Measurements from ENCODE around the gene GALNT13.

The GALNT13 gene

GRCh38 chr2:154400563-154401290, 529.0 kb downstream of the GALNT13 start:
- ATAC-seq (replicated peaks) (no peak), DNase-seq (no peak)
- no peak overlapping the region for H3K27ac Mint-ChIP-seq
- H3K36me3 Mint-ChIP-seq (ENCODE audit: insufficient read depth) = no peaks in the 10 kb centered on the region
- H3K27me3 Mint-ChIP-seq = no peaks in the 10 kb centered on the region
- peaks cover 3 to 18% of the 10 kb centered on the region in 2 donors for H3K9me3 Mint-ChIP-seq
- H3K4me1 Mint-ChIP-seq (ENCODE audit: low read depth in 2 of 2) = no peaks in the 10 kb centered on the region
- H3K4me3 Mint-ChIP-seq = no peak overlapping the region

DNA sequence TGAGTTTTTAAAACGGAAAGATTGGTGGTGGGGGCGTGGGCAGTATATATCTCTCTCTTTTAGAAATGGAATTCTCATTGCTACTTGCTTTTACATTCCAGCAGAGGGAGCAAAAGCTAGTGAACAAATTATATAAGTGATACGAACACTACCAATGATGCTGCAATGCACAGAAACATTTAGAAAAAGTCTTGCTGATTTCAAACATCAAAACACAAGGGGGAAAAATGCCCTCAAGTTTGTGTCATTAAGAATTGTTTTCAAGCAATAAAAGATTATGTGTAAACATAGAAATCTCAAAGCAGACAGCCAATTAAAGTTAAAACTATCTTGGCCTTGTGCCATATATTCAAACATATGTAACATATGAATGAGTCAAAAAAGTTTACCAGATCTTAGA, 530.5 kb downstream of the GALNT13 start:
- Mint-ChIP-seq H3K4me1 (ENCODE audit: low read depth in 2 of 2) (no peaks in the 10 kb centered on the region), H3K36me3 (ENCODE audit: insufficient read depth) (no peaks in the 10 kb centered on the region), H3K4me3 (no peak overlapping the region), H3K27ac (no peak overlapping the region), H3K9me3 (peaks cover 9 to 27% of the 10 kb centered on the region in 2 donors), H3K27me3 (no peaks in the 10 kb centered on the region)
- no peak for DNase-seq
- ATAC-seq (replicated peaks) = no peak

- H3K9me3 Mint-ChIP-seq = peaks cover 12 to 27% of the 10 kb centered on the region in 2 donors
- no peak for DNase-seq
- H3K27me3 Mint-ChIP-seq = no peaks in the 10 kb centered on the region
- H3K36me3 Mint-ChIP-seq (ENCODE audit: insufficient read depth) = no peaks in the 10 kb centered on the region
- no peak for ATAC-seq (replicated peaks)
- H3K4me1 Mint-ChIP-seq (ENCODE audit: low read depth in 2 of 2) = no peaks in the 10 kb centered on the region
- H3K27ac Mint-ChIP-seq = no peak overlapping the region
- no peak overlapping the region for H3K4me3 Mint-ChIP-seq
These were observed 531.6 kb downstream of the GALNT13 start for GRCh38 chr2:154403242-154403790.

DNA sequence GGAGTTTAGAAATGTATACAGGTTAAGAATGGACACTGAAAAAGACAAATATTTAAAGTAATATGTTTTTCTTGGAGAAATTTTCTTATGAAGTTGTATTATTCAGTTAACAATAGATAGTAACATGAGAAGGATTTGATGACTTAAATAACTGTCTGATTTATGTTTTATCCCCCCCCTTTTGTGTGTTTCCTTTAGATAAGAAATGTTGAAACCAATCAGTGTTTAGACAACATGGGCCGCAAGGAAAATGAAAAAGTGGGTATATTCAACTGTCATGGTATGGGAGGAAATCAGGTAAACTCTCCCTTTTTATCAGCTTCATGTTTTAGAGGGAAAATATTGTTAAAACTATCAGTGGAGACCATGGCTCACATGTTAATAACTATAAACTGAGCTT, 537.1 kb downstream of the GALNT13 start:
- Mint-ChIP-seq H3K4me1 (ENCODE audit: low read depth in 2 of 2) (no peaks in the 10 kb centered on the region), H3K9me3 (peaks cover 10 to 23% of the 10 kb centered on the region in 2 donors), H3K4me3 (no peak overlapping the region), H3K36me3 (ENCODE audit: insufficient read depth) (no peaks in the 10 kb centered on the region), H3K27ac (no peak overlapping the region), H3K27me3 (no peaks in the 10 kb centered on the region)
- no peak for DNase-seq
- ATAC-seq (replicated peaks) = no peak

- Mint-ChIP-seq H3K27me3 (no peaks in the 10 kb centered on the region), H3K4me1 (ENCODE audit: low read depth in 2 of 2) (no peaks in the 10 kb centered on the region), H3K36me3 (ENCODE audit: insufficient read depth) (no peaks in the 10 kb centered on the region), H3K4me3 (no peak overlapping the region), H3K9me3 (peaks cover 12 to 13% of the 10 kb centered on the region in 2 donors), H3K27ac (no peak overlapping the region)
- DNase-seq (no peak), ATAC-seq (replicated peaks) (no peak)
These were observed 550.5 kb downstream of the GALNT13 start for GRCh38 chr2:154422251-154422650.

- Mint-ChIP-seq H3K4me1 (ENCODE audit: low read depth in 2 of 2) (no peaks in the 10 kb centered on the region), H3K36me3 (ENCODE audit: insufficient read depth) (no peaks in the 10 kb centered on the region), H3K4me3 (no peak overlapping the region), H3K27ac (no peak overlapping the region), H3K27me3 (no peaks in the 10 kb centered on the region), H3K9me3 (peaks cover 11 to 20% of the 10 kb centered on the region in 2 donors)
- ATAC-seq (replicated peaks) = no peak
- DNase-seq = no peak
These were observed 554.3 kb downstream of the GALNT13 start for GRCh38 chr2:154425994-154426393.

DNA sequence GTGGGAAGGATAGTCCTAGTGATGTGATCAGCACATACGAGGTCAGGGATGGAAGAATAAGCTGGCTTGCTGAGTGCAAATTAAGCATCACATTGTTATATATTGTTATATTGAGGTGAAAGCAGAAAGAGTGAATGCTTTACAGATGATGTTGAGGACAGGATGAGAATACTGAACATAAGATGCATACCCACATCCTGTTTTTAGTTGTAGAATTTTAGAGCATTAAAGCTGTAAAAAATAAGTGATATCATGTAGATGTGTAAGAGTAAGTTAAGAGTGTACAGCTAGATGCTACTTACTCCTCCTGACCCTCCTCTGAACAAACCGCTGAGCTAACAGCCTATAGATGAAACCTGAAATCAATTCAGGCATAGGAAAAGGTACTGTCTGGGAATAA, 555.7 kb downstream of the GALNT13 start:
- Mint-ChIP-seq H3K4me3 (no peak overlapping the region), H3K27me3 (no peaks in the 10 kb centered on the region), H3K9me3 (peaks cover 8 to 14% of the 10 kb centered on the region in 2 donors), H3K27ac (no peak overlapping the region), H3K4me1 (ENCODE audit: low read depth in 2 of 2) (no peaks in the 10 kb centered on the region), H3K36me3 (ENCODE audit: insufficient read depth) (no peaks in the 10 kb centered on the region)
- no peak for DNase-seq
- ATAC-seq (replicated peaks) = no peak

DNA sequence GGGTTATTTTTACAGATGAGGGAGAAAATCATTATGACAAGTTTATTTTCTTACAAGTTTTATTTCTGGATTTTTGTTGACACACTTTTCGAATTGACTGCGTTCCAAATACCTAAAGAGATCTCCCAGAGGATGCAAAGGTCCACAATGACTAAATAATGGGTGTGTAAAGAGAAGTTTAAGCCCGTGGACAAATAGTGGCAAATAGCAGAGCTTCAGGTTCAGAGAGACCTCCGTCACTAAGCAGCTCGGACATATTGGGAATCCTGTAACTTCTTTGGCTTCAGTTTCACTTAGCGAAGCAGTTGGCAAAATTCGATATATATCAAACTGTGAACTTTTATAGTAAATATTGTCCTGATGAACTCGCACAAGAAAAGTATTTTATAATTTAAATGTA, 556.3 kb downstream of the GALNT13 start:
- H3K36me3 Mint-ChIP-seq (ENCODE audit: insufficient read depth) = no peaks in the 10 kb centered on the region
- H3K27me3 Mint-ChIP-seq = no peaks in the 10 kb centered on the region
- H3K4me3 Mint-ChIP-seq = no peak overlapping the region
- DNase-seq (no peak), ATAC-seq (replicated peaks) (no peak)
- peaks cover 8 to 14% of the 10 kb centered on the region in 2 donors for H3K9me3 Mint-ChIP-seq
- no peak overlapping the region for H3K27ac Mint-ChIP-seq
- no peaks in the 10 kb centered on the region for H3K4me1 Mint-ChIP-seq (ENCODE audit: low read depth in 2 of 2)

GRCh38 chr2:154433010-154433409, 561.3 kb downstream of the GALNT13 start:
- H3K36me3 Mint-ChIP-seq (ENCODE audit: insufficient read depth) = no peaks in the 10 kb centered on the region
- no peak for DNase-seq
- H3K27ac Mint-ChIP-seq = no peak overlapping the region
- H3K9me3 Mint-ChIP-seq = peaks cover 6 to 14% of the 10 kb centered on the region in 2 donors
- no peak overlapping the region for H3K4me3 Mint-ChIP-seq
- no peaks in the 10 kb centered on the region for H3K4me1 Mint-ChIP-seq (ENCODE audit: low read depth in 2 of 2)
- ATAC-seq (replicated peaks) = no peak
- H3K27me3 Mint-ChIP-seq = no peaks in the 10 kb centered on the region

DNA sequence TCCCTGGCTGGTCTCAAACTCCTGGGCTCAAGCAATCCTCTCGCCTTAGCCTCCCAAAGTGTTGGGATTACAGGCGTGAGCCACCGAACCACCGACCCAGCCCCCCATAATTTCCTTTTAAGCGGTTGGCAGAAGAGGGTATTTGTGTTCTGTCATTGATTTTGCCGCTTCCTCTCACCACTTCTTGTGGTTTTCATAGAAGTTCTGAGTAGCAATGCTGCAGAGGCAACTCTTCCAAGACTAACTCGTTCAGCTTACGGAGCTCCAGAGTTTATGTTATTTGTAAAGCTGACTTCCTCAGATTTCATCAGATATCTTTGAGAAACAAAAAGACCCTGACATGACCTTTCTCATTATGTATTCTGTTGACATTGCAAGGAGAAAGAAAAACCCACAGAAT, 565.4 kb downstream of the GALNT13 start:
- Mint-ChIP-seq H3K36me3 (ENCODE audit: insufficient read depth) (no peaks in the 10 kb centered on the region), H3K27me3 (no peaks in the 10 kb centered on the region), H3K4me1 (ENCODE audit: low read depth in 2 of 2) (no peaks in the 10 kb centered on the region), H3K4me3 (no peak overlapping the region), H3K9me3 (peaks cover 3 to 7% of the 10 kb centered on the region in 2 donors), H3K27ac (no peak overlapping the region)
- ATAC-seq (replicated peaks) = no peak
- no peak for DNase-seq

GRCh38 chr2:154439156-154439555, 567.4 kb downstream of the GALNT13 start:
- H3K36me3 Mint-ChIP-seq (ENCODE audit: insufficient read depth) = no peaks in the 10 kb centered on the region
- DNase-seq = no peak
- no peaks in the 10 kb centered on the region for H3K4me1 Mint-ChIP-seq (ENCODE audit: low read depth in 2 of 2)
- no peak for ATAC-seq (replicated peaks)
- no peak overlapping the region for H3K4me3 Mint-ChIP-seq
- H3K27ac Mint-ChIP-seq = no peak overlapping the region
- H3K9me3 Mint-ChIP-seq = peaks cover 1 to 7% of the 10 kb centered on the region in 2 donors
- no peaks in the 10 kb centered on the region for H3K27me3 Mint-ChIP-seq

DNA sequence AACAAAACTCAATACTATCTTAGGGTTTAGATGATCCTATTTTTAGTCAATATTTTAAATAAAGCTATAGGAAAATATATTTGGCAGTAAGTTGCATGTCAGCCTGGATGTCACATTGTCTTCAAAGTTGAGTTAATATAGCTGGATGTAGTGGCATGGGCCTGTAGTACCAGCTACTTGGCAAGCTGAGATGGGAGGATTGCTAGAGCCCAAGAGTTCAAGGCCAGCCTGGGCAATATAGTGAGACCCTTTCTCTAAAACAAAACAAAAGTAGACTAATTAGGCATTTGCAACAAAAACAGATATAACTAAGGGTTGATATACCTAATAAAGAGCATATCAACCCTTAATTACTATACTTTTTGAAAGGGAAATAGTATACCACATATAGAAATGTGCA, 572.2 kb downstream of the GALNT13 start:
- Mint-ChIP-seq H3K36me3 (ENCODE audit: insufficient read depth) (no peaks in the 10 kb centered on the region), H3K4me3 (no peak overlapping the region), H3K27me3 (no peaks in the 10 kb centered on the region), H3K9me3 (no peaks in the 10 kb centered on the region), H3K4me1 (ENCODE audit: low read depth in 2 of 2) (no peaks in the 10 kb centered on the region), H3K27ac (no peak overlapping the region)
- DNase-seq = no peak
- ATAC-seq (replicated peaks) = no peak

DNA sequence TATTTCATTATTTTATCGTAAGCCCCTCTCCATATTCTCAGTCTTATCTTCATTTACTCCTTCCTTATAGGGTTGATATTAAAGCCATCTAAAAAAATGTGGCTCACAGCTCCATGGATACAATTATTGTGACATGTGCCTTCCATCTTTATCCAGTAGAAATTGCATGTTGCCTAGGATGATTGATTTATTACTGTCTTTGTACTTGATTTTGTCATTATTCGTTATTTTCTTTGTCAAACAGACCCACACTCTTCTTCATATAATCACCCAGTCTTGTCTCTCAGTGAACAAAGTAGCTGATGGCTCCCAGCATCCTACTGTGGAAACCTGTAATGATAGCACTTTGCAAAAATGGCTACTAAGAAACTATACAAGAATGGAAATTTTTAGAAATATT, 574.6 kb downstream of the GALNT13 start:
- Mint-ChIP-seq H3K4me1 (ENCODE audit: low read depth in 2 of 2) (no peaks in the 10 kb centered on the region), H3K9me3 (no peaks in the 10 kb centered on the region), H3K27ac (no peak overlapping the region), H3K27me3 (no peaks in the 10 kb centered on the region), H3K4me3 (no peak overlapping the region), H3K36me3 (ENCODE audit: insufficient read depth) (no peaks in the 10 kb centered on the region)
- ATAC-seq (replicated peaks) = no peak
- DNase-seq = no peak

- Mint-ChIP-seq H3K4me1 (ENCODE audit: low read depth in 2 of 2) (no peaks in the 10 kb centered on the region), H3K36me3 (ENCODE audit: insufficient read depth) (no peaks in the 10 kb centered on the region), H3K9me3 (no peaks in the 10 kb centered on the region), H3K4me3 (no peak overlapping the region), H3K27ac (no peak overlapping the region), H3K27me3 (no peaks in the 10 kb centered on the region)
- DNase-seq (no peak), ATAC-seq (replicated peaks) (no peak)
These were observed 576.2 kb downstream of the GALNT13 start for GRCh38 chr2:154447727-154448418.
